Bone marrow (tissue), 2 donors: ENCODE measurements around the gene DPF1.
"Not testable (repeated sequence)": the region's sequence is repeated elsewhere in the genome, so short reads cannot be mapped to it uniquely, and the experiment has no call there.

ENCODE experiments used
- DNase-seq, 2 donors: peaks; one replicate each; lab custom pipeline; 2025; lab: John Stamatoyannopoulos, UW

DPF1 gene

DNA sequence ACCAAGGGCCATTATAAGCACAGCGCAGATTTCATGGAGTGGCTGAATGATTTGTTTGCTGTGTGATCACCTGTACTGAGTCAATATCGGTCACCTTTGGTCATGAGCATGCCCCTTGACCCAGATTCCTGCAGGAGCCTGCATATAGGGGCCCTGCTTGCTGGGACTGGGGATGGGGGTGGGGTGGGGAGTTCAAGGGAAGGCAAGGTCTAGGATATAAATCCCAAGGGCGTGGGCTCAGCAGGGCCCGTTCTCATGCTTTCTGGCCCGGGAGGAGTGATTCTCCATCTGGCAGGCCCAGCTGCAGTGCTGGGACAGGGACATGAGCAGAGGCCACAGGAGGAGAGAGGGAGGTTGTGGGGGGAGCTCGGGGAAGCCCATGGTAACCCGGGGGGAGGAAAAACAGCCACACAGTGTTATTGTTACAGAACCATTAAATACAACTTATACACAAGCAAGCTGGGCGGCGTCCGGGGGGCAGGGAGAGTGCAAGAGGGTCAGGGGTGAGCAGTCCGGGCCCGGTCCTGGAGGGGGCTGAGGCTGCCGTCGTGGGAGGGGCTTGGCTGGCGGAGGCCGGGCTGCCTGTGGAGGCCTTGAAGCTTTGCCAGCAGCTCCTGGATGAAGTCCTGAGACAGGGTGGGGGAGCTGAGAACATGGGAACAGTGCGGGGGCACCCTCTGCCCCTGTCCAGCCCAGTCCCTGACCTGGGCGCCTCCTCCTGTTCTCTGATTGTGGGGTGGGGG is 27.0 kb upstream of the DPF1 start:
- DNase-seq = no peak

DNA sequence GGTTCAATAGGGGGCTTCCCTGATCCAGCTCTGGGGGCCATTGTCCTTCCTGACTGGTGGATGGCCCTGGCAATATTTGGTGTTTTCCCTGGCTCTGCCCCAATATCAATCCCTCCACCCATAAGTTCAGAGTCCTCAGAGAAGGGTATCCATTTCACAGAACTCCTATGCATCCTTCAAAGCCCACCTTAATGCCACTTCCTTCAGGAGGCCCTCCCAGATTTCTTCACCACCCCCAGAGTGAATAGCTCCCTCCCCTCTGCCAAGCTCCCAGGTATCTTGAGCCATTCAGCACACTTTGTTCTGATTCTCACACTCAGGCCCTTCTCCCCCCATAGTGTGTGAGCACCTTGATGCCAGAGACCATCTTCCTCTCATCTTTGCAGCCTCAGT is 26.4 kb upstream of the DPF1 start:
- DNase-seq = no peak

DNA sequence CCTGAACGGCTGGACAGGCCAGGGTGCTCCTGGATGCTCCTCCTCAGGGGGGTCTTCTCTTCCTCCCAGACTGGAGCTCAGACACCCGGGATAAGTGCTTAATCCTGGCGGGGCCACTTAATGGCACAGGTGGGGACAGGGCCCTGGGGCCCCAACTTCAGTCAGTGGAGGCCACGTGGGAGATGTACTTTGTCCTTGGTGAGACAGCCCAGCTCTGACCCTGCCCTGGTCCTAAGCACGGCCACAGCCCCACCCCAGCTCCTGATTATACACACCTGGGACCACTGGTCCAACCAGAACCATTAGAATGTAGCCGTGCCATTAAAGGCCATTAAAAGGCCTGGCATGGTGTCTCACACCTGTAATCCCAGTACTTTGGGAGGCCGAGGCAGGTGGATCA is 24.4 kb upstream of the DPF1 start:
- no peak for DNase-seq

DNA sequence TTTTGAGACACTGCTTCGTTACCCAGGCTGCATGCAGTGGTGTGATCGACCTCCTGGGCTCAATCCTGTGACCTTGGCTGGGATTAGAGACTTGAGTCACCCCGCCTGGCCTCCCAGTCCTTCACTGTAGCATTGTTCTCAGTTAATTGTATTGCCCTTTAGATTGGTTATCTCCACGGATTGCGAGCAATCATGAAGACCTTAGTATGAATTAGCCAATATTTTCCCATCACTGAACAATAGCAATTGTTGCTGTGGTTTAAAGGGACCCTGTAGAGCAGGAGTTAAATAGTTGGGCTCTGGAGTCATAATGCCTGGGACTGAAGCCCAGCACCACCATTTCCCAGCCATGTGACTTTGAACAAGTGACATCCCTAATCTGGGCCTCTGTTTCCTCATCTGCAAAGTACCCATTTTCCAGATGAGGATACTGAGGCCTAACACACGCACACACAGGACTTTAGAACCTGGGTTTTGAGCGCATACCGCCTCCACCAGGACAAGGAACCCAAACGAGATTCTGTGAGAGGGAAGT is 23.8 kb upstream of the DPF1 start:
- DNase-seq = no peak

DNA sequence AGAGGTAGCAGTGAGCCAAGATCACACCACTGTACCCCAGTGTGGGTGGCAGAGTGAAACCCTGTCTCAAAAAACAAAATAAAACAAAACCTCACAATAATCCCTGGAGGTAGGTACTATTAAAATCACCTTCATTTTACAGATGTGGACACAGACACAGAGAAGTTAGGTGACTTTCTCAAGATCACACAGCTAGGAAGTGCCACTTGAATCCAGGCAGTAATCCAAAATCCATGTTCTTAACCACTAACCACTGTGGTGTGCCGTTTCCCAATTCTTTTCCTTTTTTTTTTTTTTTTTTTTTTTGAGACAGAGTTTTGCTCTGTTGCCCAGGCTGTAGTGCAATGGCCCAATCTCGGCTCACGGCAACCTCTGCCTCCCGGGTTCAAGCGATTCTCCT is 23.1 kb upstream of the DPF1 start:
- DNase-seq = no peak

DNA sequence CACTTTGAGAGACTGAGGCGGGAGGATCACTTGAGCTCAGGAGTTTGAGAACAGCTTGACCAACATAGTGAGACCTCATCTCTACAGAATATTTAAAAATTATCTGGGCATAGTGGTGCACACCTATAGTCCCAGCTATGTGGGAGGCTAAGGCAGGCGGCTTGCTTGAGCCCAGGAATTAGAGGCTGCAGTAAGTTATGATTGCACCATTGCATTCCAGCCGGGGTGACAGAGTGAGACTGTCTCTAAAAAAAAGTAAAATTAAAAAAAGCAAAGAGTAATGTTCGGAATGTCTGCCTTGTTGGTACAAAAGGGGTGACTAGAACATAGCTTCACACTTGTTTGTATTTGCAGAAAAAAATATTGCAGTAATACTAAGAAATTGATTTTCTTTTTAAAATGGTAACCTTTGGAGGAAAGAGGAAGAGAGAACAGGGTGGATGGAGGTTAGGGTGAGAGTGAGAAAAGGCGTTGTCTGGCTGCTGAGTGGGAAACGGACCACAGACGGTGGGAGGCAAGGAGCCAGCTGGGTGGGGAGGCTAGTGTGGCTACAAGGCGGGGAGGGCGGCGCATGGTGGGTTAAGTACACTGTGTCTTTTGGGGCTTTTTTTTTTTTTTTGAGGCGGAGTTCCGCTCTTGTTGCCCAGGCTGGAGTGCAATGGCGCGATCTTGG is 21.9 kb upstream of the DPF1 start:
- no peak for DNase-seq

DNA sequence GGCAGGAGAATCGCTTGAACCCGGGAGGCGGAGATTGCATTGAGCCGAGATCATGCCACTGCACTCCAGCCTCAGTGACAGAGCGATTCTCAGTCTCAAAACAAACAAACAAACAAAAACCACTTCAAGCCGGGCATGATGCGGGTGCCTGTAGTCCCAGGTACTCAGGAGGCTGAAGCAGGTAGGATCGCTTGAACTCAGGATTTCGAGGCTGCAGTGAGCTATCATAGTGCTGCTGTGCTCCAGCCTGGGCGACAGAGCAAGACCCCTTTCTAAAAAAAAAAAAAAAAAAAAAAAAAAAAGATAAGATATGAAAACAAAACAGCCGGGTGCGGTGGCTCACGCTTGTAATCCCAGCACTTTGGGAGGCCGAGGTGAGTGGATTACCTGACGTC is 19.3 kb upstream of the DPF1 start:
- no peak for DNase-seq

DNA sequence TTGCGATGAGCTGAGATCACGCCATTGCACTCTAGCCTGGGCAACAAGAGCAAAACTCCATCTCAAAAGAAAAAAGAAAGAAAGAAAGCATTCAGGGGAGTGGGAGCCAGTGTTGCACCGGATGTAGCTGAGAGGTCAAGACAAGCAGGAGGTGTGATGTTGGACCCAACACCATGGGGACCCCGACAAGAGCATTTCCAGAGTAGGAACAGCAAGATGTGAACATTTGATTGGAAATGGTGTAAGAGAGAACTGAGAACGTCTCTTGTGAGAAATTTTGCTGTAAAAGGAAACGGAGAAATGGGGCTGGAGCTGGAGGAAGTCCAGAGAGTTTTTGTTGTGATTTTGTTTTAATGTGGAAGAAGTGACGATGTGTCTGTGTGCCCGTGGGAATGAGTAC is 15.8 kb upstream of the DPF1 start:
- no peak for DNase-seq

DNA sequence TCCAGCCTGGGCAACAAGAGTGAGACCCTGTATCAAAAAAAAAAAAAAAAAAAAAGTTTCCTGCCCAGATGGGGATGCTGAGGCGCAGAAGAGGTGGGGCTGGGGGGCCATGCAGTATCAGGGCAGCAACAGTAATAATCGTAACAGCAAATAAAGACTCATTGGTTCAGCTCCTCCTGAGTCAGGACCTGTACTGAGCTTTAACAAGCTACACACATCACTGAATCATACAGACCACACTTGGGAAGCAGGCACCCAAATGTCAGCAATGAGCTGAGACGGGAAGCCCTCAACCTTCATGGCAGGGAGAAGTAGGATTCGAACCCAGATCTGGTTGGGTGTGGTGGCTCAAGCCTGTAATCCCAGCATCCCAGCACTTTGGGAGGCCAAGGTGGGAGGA is 10.6 kb upstream of the DPF1 start:
- DNase-seq = no peak

DNA sequence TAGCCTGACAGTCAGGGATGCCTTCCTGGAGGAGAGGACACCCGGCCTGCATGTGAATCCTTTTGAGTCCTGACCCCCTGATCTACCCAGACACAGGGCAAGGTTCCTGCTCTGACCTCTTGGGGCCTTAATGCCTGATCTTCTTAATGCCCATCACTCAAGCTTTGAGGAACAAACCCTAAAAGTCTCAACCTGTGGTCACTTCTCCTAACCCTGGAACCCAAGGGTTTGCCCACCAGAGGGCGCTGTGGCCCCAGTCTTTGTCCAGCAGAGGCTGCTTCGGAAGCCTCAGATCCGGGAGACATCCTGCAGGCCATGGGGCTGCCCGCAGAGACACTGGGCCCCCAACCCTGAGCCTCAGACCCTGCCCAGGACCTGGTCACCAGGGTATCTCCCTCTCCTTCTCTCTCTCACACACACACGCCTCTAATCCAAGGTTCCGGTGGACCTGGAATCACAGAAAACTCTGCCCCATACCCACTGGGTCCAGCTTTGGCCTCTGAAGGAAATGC is 9.8 kb upstream of the DPF1 start:
- peak; percentile 51 to 55 for DNase-seq

DNA sequence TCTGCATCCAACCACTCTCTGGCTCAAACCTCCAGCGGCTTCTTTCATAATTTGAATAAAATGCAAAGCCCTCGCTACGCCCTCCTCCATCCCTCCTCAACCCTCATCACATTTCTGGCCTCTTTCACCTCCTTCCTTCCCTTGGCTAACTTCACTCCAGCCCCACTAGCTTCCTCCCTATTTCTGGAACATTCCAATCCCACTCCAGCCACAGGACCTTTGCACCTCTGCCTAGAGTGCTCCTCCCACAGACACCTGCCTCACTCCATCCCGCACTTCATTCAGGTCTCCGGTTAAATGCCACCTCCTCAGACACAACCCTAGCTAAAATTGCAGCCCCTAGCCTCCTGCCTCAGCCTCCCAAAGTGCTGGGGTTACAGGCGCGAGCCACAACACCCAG is 7.9 kb upstream of the DPF1 start:
- DNase-seq = no peak

DNA sequence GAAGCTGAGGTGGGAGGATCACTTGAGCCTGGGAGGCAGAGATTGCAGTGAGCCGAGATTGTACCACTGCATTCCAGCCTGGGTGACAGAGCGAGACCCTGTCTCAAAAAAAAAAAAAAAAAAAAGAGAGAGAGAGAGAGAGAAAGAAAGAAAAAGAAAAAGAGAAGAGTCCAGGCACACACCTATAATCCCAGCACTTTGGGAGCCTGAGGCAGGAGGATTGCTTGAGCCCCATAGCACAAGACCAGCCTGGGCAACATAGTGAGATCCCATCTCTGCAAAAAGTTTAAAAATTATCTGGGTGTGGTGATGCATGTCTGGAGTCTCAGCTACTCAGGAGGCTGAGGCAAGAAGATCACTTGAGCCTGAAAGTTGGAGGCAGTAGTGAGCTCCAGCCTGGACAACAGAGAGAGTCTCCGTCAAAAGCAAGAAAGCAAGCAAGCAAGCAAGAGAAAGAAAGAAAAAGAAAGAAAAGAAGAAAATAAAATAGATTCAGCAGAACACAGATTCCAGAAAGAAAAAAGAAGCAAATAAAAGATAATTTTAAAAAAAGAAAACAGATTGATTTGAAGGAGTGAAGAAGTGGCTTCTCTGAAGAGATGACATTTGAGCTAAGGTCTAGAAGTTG is 6.6 kb upstream of the DPF1 start:
- not testable (repeated sequence) for DNase-seq

DNA sequence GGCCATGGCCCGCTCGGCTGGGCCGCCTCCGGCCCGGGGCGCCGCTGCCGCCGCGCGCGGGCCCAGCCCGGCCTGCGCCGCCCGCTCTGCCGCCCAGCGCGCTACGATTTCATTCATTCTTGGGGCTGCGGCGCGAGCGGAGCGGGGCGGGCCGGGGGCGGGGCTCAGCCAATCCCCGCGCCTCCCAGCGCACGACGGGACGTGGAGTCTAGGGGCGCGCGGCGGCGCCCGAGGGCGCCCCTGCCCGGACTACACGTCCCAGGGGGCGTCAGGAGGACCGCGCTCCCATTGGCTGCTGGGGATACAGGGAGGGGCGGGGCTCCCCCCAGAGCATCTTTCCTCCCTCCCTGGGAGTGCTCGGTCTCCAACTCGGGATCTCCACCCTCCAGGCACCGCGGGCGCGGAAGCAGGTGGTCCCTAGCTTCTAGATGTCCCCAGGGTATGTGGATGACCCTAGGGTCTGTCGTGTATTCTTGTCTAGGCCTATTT is 5.6 kb upstream of the DPF1 start:
- DNase-seq = peak in 1 of 2 donors; percentile 62

DNA sequence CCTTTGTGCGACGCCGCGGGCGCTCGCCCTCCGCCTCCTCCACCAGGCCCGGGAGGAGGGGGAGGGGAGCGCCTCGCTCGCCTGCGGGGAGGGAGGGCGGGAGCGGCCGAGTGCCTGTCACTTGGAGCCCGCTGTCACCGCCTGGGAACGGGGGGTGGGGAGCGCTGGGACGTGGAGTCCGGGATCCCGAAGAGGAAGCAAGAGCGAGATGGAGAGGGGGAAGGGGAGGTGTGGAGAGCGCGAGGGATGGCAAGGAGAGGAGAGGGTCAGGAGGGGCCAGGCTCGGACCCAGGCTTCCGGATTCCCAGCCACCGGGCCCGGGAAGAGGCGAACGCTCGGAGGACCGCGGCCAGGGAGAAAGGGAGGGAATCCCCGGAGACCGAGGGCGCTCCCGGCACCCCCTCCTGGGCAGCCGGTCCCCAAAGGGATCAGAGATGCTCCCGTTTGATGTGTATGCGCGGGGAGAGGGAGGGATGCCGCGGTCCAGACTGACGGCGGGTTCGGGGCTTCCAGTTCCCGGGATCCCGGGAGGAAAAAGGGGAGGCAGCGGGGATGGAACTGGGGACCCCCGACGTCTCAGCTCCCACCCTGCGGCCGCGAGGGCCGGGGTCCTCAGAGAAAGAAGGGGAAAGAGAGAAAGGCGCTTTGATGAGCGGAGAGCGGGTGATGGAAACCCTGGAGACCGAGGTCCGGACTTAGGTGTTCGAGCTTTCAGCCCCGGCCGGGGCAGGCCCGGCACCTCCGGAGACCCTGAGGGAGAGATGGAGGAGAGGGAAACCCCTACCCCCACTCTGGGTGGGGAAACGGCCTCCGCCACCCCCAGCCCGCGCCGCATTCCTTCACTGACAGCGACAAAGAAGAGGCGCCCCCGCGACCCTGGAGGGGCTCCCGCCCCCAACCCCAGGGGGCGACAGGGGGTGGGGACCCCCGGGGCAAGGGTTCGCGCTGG is 4.7 kb upstream of the DPF1 start:
- no peak for DNase-seq

DNA sequence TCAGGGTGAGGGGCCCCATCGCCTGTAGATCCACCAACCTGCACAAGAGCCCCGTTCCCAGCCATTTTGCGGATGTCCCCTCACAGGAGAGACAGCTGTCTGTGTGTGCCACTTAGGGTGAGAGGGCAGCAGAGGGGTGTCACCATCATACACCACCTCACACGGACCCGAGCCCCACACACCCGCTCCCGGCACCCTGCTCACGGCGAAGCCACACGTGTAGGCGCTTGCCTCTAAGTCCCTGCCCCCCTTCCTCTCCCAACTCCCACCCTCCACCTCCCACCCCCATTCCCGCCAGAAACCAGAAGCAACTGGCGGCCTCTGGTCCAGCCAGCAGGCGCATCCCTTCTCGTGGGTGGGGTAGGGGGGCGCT is 4.0 kb upstream of the DPF1 start:
- no peak for DNase-seq

DNA sequence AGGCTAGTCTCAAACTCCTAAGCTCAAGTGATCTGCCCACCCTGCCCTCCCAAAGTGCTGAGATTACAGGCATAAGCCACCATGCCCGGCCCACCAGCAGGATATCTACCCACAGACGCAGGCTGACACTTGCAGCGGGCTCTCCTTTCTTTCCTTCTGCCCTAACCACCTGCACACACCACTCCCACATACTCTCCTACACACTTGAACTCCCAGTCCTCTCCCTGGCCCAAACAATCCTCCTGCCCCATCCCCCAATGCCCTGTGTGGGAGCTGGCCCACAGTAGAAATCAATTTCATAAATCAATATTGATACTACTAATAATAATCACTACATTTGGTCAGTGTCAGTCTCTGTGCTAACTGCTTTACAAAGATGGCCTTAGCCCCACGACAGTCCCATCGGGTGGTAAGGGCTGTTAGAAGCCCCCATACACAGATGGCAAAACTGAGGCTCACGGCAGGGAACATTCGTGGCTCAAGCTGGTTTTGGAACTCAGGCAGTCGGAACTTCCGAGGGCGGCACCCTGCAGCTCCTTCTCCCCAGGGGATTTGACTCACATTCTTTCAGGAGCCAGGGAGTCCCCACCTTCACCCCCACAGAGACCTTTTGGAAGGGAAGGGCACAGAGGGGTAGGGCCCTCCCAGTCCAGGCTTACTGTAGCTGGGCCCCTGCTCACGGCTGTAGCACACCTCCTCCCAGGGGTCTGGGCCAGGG is 3.4 kb upstream of the DPF1 start:
- DNase-seq = no peak

DNA sequence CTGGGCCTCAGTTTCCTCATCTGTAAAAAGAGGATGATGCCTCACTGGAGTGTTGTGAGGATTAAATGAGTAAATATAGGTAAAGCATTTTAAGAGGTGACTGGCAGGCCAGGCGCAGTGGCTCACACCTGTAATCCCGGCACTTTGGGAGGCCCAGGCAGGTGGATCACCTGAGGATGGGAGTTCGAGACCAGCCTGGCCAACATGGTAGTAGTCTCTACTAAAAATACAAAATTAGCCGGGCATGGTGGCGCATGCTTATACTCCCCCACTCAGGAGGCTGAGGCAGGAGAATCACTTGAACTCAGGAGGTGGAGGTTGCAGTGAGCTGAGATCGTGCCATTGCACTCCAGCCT is 819 bp upstream of the DPF1 start:
- DNase-seq = not testable (repeated sequence)

DNA sequence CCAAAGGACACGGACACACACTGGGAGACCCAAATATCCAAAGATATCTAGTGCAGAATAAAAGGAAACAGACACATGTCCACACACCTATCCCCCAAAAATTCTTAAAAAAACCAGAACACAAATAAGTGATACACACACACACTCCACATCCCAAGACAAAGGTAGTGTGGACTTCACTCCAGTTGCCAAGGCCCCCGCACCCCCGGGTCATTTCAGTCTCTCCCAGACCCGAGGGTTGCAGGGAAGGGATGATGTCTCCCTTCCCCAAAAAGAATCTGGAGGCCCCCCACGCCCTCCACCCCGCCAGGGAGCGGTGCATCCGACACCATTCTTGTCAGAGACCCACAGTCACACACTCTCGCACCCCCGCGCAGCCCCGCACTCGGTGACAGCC is 407 bp downstream of the DPF1 start:
- no peak for DNase-seq

DNA sequence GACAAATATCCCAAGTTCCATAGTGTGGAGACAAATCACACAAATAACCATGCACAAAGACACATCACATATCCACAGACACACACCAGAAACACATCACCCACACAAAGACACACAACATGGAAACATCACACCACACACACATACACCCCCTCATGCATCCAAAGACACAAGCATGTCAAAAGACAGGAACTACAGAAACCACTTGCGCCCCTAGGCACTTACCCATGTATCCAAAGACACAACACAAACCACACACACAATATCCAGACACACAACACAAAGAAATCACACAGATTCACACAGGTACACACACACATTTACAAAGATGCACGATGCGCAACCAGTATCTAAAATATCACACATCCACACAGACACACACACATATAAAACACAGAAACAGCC is 901 bp downstream of the DPF1 start:
- DNase-seq = no peak

DNA sequence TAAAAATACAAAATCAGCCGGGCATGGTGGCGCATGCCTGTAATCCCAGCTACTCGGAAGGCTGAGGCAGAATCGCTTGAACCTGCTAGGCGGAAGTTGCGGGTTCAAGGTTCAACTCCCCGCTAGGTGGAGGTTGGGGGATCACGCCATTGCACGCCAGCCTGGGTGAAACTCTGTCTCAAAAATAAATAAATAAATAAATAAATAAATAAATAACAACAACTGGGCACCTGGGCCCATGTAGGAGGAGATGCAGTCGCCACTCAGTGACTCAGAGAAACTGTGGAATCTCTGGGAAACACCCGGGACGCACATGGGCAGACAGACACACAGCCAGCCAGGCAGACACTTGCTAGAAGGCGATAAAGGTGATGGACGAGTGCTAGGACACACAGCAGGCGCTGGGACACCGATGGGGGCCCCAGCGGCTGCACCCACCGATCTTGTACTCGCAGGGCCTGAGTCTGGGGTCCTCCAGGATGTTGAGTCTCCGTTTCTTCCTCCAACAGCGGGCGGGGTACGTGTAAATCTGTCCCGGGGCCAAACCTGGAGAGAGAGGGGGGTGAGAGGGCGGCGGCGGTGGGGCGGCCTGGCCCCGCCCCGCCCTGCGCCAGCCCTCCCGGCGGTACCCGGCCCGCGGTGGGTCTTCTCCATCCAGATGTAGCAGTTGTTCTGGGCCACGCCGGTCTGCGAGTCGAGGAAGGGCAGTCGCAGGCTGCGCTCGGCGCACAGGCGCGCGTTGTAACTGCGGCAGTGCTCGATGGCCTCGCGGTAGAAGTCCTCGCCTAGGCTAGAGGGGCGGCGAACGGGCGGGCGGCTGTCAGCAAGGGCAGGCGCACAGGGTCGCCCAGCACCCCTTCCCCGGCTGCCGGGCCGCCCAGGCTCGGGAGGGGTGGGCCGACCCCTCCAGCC is 1.8 kb downstream of the DPF1 start:
- no peak for DNase-seq
